SK-N-DZ (cell line): Measurements from ENCODE around the gene RNASEH2B. TPM values are rescaled to one million over a fixed set of nuclear protein-coding genes. Genes with fewer than 3 reads are reported as not detected.
A peak's percentile ranks its signal among the peaks of the same experiment; 100 is the strongest.

ENCODE experiments used
- DNase-seq: peaks from one replicate; pipeline ENCODE4 v3.0.0-alpha.2; 2015; ENCODE audit warnings: low spot score
- polyA plus RNA-seq, 2 experiments: library from polyadenylated mRNA; depleted of rRNA; stranded (reverse); fragments of >200 nt; gene quantifications; 2 replicates each; pipeline ENCODE4 v1.2.3, GENCODE V29; 2014

RNASEH2B gene, protein sequence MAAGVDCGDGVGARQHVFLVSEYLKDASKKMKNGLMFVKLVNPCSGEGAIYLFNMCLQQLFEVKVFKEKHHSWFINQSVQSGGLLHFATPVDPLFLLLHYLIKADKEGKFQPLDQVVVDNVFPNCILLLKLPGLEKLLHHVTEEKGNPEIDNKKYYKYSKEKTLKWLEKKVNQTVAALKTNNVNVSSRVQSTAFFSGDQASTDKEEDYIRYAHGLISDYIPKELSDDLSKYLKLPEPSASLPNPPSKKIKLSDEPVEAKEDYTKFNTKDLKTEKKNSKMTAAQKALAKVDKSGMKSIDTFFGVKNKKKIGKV
- polyA plus RNA-seq (2014; cell fraction: cytosol; rRNA removed), result 182 and 190 TPM in 2 replicates
- polyA plus RNA-seq (2014; cell fraction: nucleus; rRNA removed), result 149 and 158 TPM in 2 replicates

DNA sequence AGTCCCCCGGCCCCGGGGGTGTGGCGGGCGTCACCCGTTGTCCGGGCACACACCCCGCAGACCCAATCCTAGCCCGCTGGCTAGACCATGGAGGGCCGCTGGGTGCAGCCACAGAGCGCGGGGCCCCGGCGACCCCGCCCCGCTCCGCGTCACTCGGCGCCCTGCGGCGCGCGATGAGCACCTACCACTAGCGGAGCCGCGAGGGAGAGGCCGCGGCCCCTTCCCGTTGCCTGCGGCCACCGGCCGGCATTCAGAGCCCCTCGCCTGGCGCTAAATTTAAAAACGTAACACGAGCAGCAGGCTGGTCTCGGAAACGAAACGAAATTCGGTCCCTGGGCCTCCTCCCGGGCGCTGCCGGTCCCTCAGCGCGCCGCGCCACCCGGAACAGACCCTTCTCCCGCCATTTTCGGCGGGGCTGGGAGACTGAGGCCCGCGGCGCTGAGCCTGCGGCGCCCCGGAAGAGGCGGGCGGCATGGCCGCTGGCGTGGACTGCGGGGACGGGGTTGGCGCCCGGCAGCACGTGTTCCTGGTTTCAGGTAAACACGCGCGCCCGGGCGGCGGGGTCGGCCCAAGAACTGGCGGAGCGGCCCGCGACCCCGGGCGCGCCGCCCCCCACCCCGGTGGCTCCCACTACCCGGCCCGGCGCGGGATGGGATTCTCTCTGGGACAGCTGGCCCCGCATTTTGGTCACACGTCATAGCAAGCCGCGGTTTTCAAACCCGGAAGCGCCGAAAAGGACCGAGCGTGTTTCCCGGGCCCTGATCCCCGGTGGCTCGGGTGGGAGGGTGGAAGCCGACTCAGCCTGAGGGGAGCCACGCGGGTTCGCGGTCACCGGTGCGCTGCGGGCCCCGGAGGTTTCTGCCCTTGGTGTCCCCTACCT, at the start of gene RNASEH2B:
TSS of gene RNASEH2B (plus strand) at position 187 of the 880 bp plus-strand sequence. CDS start at position 473, 286 bp downstream.
- DNase-seq, result peak; percentile 74

GRCh38 chr13:50864492-50864891, 45.1 kb upstream of the RNASEH2B start:
- DNase-seq, result no peak

DNA sequence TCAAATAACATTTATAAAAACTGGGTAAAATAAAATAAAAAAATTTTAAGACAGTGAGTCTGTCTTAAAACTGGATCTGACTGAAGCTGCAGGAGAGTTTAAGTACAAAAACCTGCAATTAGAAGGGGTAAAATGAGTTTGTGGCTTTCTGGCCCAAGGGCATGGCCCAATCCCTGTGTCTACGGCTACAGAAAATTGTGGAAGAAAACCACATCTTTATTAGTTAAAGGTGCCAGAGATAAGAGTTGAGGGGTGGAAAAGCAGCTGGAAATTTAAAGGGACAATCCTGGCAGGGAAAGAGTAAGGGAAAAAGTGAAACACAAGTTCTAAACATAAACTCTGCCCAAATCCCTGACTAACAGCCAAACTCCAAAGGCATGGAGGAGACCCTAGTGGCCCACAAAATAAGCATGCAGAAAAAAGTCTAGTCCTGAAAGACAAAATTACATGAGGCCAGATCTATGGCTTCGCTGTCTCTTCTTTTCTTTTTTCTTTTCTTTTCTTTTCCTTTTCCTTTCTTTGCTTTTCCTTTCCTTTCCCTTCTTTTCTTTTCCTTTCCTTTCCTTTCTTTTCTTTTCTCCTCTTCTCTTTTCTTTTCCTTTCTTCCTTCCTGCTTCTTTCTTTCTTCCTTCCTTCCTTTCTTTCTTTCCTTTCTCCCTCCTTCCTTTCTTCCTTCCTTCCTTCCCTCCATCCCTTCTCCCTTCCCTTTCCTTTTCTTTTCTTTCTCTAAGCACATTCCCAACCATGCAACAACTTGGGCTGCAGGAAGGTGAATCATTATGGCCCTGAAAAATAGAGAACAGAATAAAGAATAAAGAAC, 42.6 kb upstream of the RNASEH2B start:
- no peak for DNase-seq

GRCh38 chr13:50867637-50867945, 42.0 kb upstream of the RNASEH2B start:
- DNase-seq, result no peak

DNA sequence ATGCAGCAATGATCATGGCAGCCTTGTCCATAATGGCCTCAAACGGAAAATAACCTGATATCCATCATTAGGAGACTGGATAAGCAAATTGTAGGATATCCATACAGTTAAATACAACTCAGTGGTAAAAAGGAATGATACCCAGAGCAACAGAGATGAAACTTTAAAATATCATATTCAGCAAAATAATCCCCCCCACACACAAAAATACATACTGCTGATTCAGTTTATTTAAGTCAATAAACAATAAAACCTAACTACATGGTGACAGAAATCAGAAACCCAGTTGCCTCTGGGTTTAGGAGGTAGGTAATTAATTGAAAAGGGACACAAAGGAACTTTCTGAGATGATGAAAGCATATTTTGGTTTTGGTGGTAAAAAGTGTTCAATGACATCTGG, 38.2 kb upstream of the RNASEH2B start:
- no peak for DNase-seq

DNA sequence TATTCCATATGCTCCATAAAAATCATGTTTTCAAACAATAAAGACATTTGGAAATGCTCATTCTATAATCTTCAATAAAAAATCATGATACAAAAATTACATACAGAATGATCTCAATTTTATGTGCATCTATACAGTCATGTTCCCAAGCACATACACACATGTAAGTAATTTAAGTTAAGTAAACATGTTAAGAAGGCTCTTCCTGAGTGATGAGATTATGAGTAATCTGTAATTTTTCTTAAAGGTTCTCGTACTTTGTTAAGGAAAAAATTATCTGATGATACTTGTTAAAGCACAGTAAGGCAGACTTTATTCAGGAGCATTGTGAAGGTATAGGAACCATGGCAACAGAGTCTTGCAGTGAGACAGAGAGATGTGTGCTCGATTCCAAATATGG, 36.1 kb upstream of the RNASEH2B start:
- DNase-seq, result peak; percentile 19

DNA sequence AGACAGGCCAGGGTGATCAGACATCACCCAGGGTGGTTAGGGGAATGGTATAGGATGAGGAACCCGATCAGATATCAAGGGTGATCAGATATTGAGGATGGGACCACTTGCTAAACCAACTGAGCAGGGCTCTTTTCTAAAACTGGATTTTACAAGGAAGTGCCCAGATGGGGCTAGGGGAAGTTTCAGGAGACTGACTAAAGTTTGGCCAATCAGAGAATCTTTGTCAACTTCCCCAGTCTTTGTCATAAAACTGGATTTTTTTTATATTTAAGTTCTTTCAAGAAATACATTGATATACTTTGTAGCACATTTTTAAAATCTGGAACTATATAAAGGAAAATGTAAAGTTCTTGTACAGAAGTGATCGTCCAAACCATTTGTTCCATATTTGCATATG, 35.6 kb upstream of the RNASEH2B start:
- DNase-seq, result no peak

DNA sequence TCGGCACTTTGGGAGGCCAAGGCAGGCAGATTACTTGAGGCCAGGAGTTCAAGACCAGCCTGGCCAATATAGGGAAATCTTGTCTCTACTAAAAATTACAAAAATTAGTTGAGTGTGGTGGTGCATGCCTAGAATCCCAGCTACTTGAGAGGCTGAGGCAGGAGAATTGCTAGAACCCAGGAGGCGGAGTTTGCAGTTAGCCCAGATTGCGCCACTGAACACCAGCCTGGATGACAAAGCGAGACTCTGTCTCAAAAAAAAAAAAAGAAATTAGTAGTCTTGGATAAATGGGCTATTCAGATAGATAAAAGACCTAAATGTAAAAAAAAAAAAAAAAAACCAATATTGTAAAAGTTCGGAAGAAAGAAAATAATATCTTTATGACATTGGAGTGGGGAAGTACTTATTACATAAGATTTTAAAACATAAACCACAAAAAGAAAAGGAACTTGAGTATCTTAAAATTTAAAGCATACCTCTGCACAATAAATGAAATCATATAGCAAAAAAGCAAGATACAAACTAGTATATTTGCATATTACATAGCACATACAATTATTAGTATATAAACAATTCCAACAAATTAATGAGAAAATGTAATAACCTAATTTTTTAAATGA, 26.7 kb upstream of the RNASEH2B start:
- DNase-seq, result no peak

- DNase-seq, result no peak
These were observed 25.9 kb upstream of the RNASEH2B start for GRCh38 chr13:50883728-50884127.

DNA sequence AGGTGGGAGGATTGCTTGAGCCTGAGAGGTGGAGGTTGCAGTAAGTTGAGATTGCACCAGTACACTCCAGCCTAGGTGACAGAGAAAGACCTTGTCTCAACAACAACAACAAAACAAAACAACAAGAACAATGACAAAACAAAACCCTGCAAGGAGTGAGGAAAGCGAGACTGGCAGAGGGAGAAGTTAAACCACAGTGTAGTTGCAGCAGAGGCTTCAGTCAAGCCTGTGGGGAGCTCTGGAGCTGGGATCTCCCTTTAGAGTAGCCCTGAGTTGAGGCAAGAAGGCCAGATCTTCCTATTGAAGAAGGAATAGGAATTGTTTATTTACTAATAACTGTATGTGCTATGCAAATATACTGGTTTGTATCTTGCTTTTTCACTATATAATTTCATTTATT, 25.3 kb upstream of the RNASEH2B start:
- no peak for DNase-seq

- no peak for DNase-seq
These were observed 22.4 kb upstream of the RNASEH2B start for GRCh38 chr13:50887151-50887550.

GRCh38 chr13:50888362-50888761, 21.2 kb upstream of the RNASEH2B start:
- no peak for DNase-seq

- DNase-seq, result no peak
These were observed 20.3 kb upstream of the RNASEH2B start for GRCh38 chr13:50889317-50889716.

GRCh38 chr13:50891206-50891605, 18.4 kb upstream of the RNASEH2B start:
- DNase-seq, result no peak

DNA sequence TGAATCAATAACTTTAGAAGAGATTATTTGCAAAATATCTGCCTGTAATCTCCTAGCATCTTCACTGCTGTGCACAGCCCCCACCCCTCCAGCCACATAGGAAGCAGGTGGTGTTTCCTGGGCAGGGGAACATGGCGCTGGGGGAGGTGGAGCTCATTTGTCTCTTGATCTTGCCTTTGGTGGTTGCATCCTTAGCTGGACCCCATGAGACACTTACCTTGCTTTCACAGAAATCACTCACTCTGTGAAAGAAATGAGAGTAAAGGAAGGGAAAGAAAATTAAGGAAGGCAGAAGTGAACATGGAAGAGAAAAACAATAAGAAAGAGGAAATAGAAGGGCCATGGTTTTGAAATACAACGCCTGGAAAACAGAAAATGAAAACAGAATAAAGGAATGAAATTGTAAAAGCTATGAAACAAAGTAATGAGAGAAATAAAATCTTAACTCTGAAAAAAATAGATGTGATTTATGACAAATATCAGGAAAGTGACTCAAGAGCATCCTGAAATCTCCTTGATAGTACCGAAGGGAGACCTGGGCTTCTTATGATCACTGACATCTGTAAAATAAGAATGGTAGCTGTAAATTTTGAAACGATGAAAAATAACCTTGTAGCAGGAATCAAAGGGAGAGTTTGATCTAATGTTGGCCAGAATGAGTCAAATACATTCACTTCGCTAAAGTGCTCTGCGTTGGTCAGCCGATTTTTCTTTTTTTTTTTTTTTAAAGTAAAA, 17.2 kb upstream of the RNASEH2B start:
- peak; percentile 74 for DNase-seq

GRCh38 chr13:50893211-50893852, 16.3 kb upstream of the RNASEH2B start:
- peak; percentile 99 for DNase-seq

- DNase-seq, result peak; percentile 58
These were observed 15.6 kb upstream of the RNASEH2B start for GRCh38 chr13:50894012-50894411.

- DNase-seq, result no peak
These were observed 15.1 kb upstream of the RNASEH2B start for GRCh38 chr13:50894504-50894903.

- no peak for DNase-seq
These were observed 11.3 kb upstream of the RNASEH2B start for GRCh38 chr13:50898338-50898737.

DNA sequence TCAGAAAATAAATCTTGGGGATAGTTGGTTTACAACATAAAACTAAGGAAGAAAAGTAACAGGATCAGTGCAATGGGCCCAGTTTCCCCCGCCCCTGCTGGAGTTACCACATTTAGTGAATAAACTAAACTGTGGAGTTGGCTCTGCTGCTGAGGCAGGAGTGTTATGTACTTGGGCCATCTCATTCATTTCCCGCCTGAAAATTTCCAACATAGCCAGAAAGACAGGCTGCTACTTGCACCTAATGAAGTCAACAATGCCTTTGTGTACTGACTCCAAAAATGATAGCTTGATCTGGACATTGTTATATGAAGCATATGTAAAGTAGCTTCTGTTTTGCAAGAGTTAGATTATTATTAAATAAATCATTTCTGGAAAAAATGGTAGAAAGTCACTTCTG, 7.9 kb upstream of the RNASEH2B start:
- DNase-seq, result no peak
